ENCODE results near the gene NCAPG2. TPM values are rescaled to one million over a fixed set of nuclear protein-coding genes. Genes with fewer than 3 reads are reported as not detected.

The NCAPG2 gene
- total RNA-seq, 4 donors from 2014 or later, result 7.3 to 23.1 (median 13.7) TPM

GRCh38 chr7:158603773-158604755 lies 100.5 kb downstream of the NCAPG2 start:
- TF ChIP-seq POLR2A (IDR thresholded peaks at IDR 0.05), result no peak
- no peak for TF ChIP-seq CTCF (IDR thresholded peaks at IDR 0.05)
- H3K36me3 ChIP-seq, result no peaks in the 10 kb centered on the region
- no peaks in the 10 kb centered on the region for H3K4me1 ChIP-seq
- intact Hi-C loops (cut with DNase I), result no loop called here
- no peak overlapping the region for H3K27ac ChIP-seq
- no peak for DNase-seq
- 72 to 85% methylated on average over 6 to 12 of the region's 23 CpGs for WGBS, 2 donors
- H3K4me3 ChIP-seq, result no peak overlapping the region
- H3K27me3 ChIP-seq, result no peaks in the 10 kb centered on the region
- H3K9me3 ChIP-seq, result no peaks in the 10 kb centered on the region

DNA sequence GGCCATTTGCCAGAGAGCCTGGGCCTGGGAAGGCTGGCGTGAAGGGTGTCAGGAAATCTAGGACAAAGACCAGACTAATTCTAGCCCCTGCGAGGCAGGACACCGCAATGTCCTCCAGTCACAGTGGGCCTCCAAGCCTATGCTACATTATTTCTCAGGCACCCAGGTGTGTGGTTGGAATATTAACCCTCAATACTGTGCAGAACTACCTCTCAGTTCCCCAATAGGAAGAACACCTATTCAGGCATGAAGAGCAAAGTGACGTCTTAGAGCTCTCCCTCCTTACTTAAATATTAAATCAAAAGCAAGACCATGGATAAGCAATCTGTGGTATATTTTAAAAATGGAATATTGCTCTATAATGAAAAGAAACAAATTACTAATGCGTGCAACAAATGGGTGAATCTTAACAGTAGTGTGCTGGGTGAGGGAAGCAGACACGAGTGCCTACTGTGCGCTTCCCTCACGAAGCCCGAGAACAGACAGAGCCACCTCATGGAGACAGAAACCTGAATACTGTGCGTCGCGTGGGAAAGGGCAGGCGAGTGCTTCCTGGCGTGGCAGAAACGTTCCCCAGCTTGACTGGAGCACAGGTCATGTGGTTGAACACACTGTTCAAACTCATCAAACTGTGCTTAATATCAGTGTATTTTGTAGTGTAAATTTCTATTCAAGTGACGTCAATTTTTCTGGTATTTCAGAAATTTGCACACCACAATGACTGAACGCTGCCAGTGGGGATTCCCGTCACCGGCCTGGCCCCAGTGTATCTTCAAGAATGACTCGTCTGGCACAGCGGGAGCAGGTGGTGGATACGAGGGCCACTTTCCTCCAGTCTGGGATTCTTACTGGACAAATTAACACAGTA lies 101.5 kb downstream of the NCAPG2 start:
- TF ChIP-seq CTCF (IDR thresholded peaks at IDR 0.05) (no peak), POLR2A (IDR thresholded peaks at IDR 0.05) (no peak)
- no peaks in the 10 kb centered on the region for H3K27me3 ChIP-seq
- H3K9me3 ChIP-seq, result no peaks in the 10 kb centered on the region
- H3K4me1 ChIP-seq, result no peaks in the 10 kb centered on the region
- no peak overlapping the region for H3K27ac ChIP-seq
- no peak for DNase-seq
- no peaks in the 10 kb centered on the region for H3K36me3 ChIP-seq
- 80 to 83% methylated on average over 20 to 22 of the region's 22 CpGs for WGBS, 2 donors
- intact Hi-C loops (cut with DNase I), result no loop called here
- no peak overlapping the region for H3K4me3 ChIP-seq

DNA sequence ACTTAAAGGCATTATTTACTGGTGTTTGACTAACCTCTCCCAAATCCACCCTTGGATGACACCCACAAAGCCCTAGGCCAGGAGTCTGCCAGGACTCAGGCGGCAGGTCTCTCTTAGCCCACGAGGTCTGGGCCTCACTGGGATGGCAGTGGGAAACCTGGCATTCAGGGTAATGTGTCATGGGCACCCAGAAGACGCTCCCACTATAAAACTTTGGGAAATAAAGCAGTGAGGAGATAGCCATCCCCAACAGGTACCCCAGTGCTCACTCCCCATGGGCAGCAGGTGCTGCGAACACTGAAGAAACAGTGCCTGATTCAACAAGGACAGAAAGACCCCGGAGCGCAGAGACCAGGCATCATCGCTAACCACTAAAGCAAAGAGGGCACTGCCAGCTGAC lies 102.6 kb downstream of the NCAPG2 start:
- Histone ChIP-seq H3K4me1 (no peaks in the 10 kb centered on the region), H3K9me3 (no peaks in the 10 kb centered on the region), H3K27ac (no peak overlapping the region), H3K4me3 (no peak overlapping the region), H3K27me3 (no peaks in the 10 kb centered on the region), H3K36me3 (no peaks in the 10 kb centered on the region)
- intact Hi-C loops (cut with DNase I), result no loop called here
- no peak for DNase-seq
- 92 to 100% methylated on average over 1 to 5 of the region's 7 CpGs for WGBS, 2 donors
- TF ChIP-seq POLR2A (IDR thresholded peaks at IDR 0.05), result no peak
- TF ChIP-seq CTCF (IDR thresholded peaks at IDR 0.05), result no peak

DNA sequence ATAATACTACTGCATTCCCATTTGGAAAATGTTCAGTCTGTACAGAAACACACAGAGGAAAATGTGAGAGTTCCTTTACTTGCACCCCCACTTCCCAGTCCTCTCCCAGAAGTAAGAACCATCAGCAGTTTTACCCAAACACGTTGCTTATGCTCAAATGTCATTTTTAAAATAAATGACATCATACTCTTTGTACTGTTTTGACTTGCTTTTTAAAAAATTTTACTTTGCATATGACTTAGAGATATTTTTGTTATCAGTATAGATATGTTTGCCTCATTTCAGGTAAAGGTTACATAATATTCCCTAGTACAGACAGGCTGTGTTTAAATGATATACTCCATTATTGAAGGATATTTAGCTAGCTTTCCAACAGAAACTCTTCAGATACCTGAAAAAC lies 103.5 kb downstream of the NCAPG2 start:
- H3K4me1 ChIP-seq, result no peaks in the 10 kb centered on the region
- no peaks in the 10 kb centered on the region for H3K36me3 ChIP-seq
- H3K27ac ChIP-seq, result no peak overlapping the region
- intact Hi-C loops (cut with DNase I), result no loop called here
- no peak for DNase-seq
- no peak overlapping the region for H3K4me3 ChIP-seq
- no peaks in the 10 kb centered on the region for H3K27me3 ChIP-seq
- 39% methylated on average over 1 of the region's 1 CpG for WGBS, 2 donors
- no peak for TF ChIP-seq CTCF (IDR thresholded peaks at IDR 0.05)
- no peak for TF ChIP-seq POLR2A (IDR thresholded peaks at IDR 0.05)
- no peaks in the 10 kb centered on the region for H3K9me3 ChIP-seq
